ENCODE measurements around the gene CLEC3A. TPM values are rescaled to one million over a fixed set of nuclear protein-coding genes. Genes with fewer than 3 reads are reported as not detected.

Gene CLEC3A
- total and polyA plus RNA-seq, 2 donors (not counting 1 experiment from before 2014, with no cell fraction given): not detected

- H3K9ac ChIP-seq (ENCODE audit: low read length): no peak overlapping the region
- H3K27ac ChIP-seq (ENCODE audit: low read length in 2 of 2): no peak overlapping the region
- no peak overlapping the region for H3K4me3 Mint-ChIP-seq
- H3K4me1 ChIP-seq (ENCODE audit: control insufficient read depth in 2 of 2, insufficient read depth in 2 of 2, low read length in 2 of 2): no peaks in the 10 kb centered on the region
- intact Hi-C loops (cut with micrococcal nuclease): no loop called here
- H3K9me3 ChIP-seq (ENCODE audit: control extremely low read depth in 1 of 3, control insufficient read depth in 2 of 3, insufficient read depth in 1 of 3, low read length in 2 of 3): no peaks in the 10 kb centered on the region
- no peaks in the 10 kb centered on the region for H3K4me1 Mint-ChIP-seq
- TF ChIP-seq CTCF (IDR thresholded peaks at IDR 0.05) (no peak), EZH2 (IDR thresholded peaks at IDR 0.05; ENCODE audit: borderline replicate concordance, insufficient read depth, low read depth, low read length, poor library complexity, severe bottlenecking) (no peak)
- no peaks in the 10 kb centered on the region for H3K36me3 ChIP-seq (replicated peaks in 1 of 2; ENCODE audit: control extremely low read depth in 1 of 2, control insufficient read depth in 1 of 2, extremely low read depth in 1 of 2, insufficient read depth in 2 of 2, low read length in 1 of 2)
- H3K27me3 Mint-ChIP-seq: peaks cover 36% of the 10 kb centered on the region
- H3K4me2 ChIP-seq (replicated peaks; ENCODE audit: low read depth, low read length, poor library complexity, severe bottlenecking): no peak overlapping the region
- H3K27ac Mint-ChIP-seq: no peak overlapping the region
- H4K20me1 ChIP-seq (ENCODE audit: control insufficient read depth, insufficient read depth, low read length, poor library complexity, severe bottlenecking): no peaks in the 10 kb centered on the region
- H3K79me2 ChIP-seq (ENCODE audit: control insufficient read depth, insufficient read depth, low read length): no peaks in the 10 kb centered on the region
- no peaks in the 10 kb centered on the region for H3K9me3 Mint-ChIP-seq (ENCODE audit: insufficient read depth)
- CTCF ChIA-PET: interaction anchor here (1.5 kb wide), 1 partner anchor 10 kb away, joined by 3 read pairs; no protein-coding TSS in a partner anchor
- 97% methylated on average over 4 of the region's 5 CpGs for WGBS (ENCODE audit: insufficient coverage)
- POLR2A ChIA-PET: no interaction called here
- H3K4me3 ChIP-seq (ENCODE audit: control extremely low read depth in 1 of 5, extremely low read depth in 1 of 5, insufficient read depth in 1 of 5, low read depth in 2 of 5, low read length in 4 of 5): no peak overlapping the region
- ATAC-seq (ENCODE audit: low read depth): no peak
- no peak for DNase-seq
- peaks cover 0 to 7% (median 1%) of the 10 kb centered on the region in 4 experiments for H3K27me3 ChIP-seq (replicated peaks in 1 of 4; ENCODE audit: control extremely low read depth in 1 of 4, control insufficient read depth in 3 of 4, insufficient read depth in 4 of 4, low read length in 3 of 4)
- H2AFZ ChIP-seq (ENCODE audit: insufficient read depth, low read depth, low read length, poor library complexity, severe bottlenecking): no peak overlapping the region
Measured at GRCh38 chr16:78069913-78070312, 47.6 kb downstream of the CLEC3A start.

DNA sequence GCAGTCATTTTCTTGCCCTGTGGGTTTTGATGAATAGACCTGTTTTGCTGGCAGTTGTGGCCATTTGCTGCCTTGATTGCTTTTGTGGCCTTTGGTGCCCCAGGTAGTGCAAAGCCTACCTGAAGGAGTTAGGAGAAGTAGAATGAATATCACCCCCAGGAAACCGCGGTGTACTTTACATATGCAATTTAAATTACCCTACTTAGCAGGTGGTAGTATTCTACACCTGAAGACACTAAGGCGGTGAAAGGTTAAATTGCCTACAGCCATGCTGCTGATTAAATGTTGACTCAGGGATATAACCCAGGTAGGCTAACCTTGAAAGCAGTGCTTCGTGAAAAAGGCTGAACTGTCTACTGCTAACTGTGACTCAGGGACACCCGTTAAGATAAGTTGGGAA is 49.9 kb downstream of the CLEC3A start:
- Histone ChIP-seq H3K4me3 (ENCODE audit: control extremely low read depth in 1 of 5, extremely low read depth in 1 of 5, insufficient read depth in 1 of 5, low read depth in 2 of 5, low read length in 4 of 5) (no peak overlapping the region), H3K27ac (ENCODE audit: low read length in 2 of 2) (no peak overlapping the region), H3K9me3 (ENCODE audit: control extremely low read depth in 1 of 3, control insufficient read depth in 2 of 3, insufficient read depth in 1 of 3, low read length in 2 of 3) (no peaks in the 10 kb centered on the region), H3K27me3 (replicated peaks in 1 of 4; ENCODE audit: control extremely low read depth in 1 of 4, control insufficient read depth in 3 of 4, insufficient read depth in 4 of 4, low read length in 3 of 4) (peaks cover 0 to 5% (median 1%) of the 10 kb centered on the region in 4 experiments), H4K20me1 (ENCODE audit: control insufficient read depth, insufficient read depth, low read length, poor library complexity, severe bottlenecking) (no peaks in the 10 kb centered on the region), H3K36me3 (replicated peaks in 1 of 2; ENCODE audit: control extremely low read depth in 1 of 2, control insufficient read depth in 1 of 2, extremely low read depth in 1 of 2, insufficient read depth in 2 of 2, low read length in 1 of 2) (no peaks in the 10 kb centered on the region), H3K79me2 (ENCODE audit: control insufficient read depth, insufficient read depth, low read length) (no peaks in the 10 kb centered on the region), H3K9ac (ENCODE audit: low read length) (no peak overlapping the region), H2AFZ (ENCODE audit: insufficient read depth, low read depth, low read length, poor library complexity, severe bottlenecking) (no peak overlapping the region), H3K4me1 (ENCODE audit: control insufficient read depth in 2 of 2, insufficient read depth in 2 of 2, low read length in 2 of 2) (no peaks in the 10 kb centered on the region), H3K4me2 (replicated peaks; ENCODE audit: low read depth, low read length, poor library complexity, severe bottlenecking) (no peak overlapping the region)
- TF ChIP-seq CTCF (IDR thresholded peaks at IDR 0.05) (no peak), EZH2 (IDR thresholded peaks at IDR 0.05; ENCODE audit: borderline replicate concordance, insufficient read depth, low read depth, low read length, poor library complexity, severe bottlenecking) (no peak)
- Mint-ChIP-seq H3K27ac (no peak overlapping the region), H3K4me1 (no peaks in the 10 kb centered on the region), H3K4me3 (no peak overlapping the region), H3K9me3 (ENCODE audit: insufficient read depth) (no peaks in the 10 kb centered on the region), H3K27me3 (peaks cover 33% of the 10 kb centered on the region)
- ChIA-PET POLR2A (no interaction called here), CTCF (no interaction called here)
- no peak for ATAC-seq (ENCODE audit: low read depth)
- WGBS (ENCODE audit: insufficient coverage): 67% methylated on average over 1 of the region's 5 CpGs
- intact Hi-C loops (cut with micrococcal nuclease): no loop called here
- DNase-seq: no peak

Measured in B cell (primary cell).